Measurements from ENCODE around the gene WSCD1. TPM values are rescaled to one million over a fixed set of nuclear protein-coding genes. Genes with fewer than 3 reads are reported as not detected.

Gene WSCD1
- polyA plus RNA-seq (2013, experiment 1 of 2), result 19.9 TPM
- 19.9 TPM for polyA plus RNA-seq (2013, experiment 2 of 2)

GRCh38 chr17:6069539-6070429, at the start of gene WSCD1:
WSCD1 (plus strand) TSS chr17:6070379; CDS start chr17:6080659, 10,280 bp downstream.
- H3K27ac ChIP-seq (replicated peaks; ENCODE audit: low read length), result no peak within 1 kb of the TSS
- H2BK15ac ChIP-seq (ENCODE audit: low read length), result peak within 1 kb of the TSS; percentile 63
- H3K4me1 ChIP-seq (ENCODE audit: control insufficient read depth in 2 of 2, insufficient read depth in 1 of 2, low read depth in 1 of 2, low read length in 2 of 2), result peaks cover 12 to 19% of the 10 kb centered on the region in 2 donors
- H2BK120ac ChIP-seq (ENCODE audit: low read depth, low read length), result no peak within 1 kb of the TSS
- H4K8ac ChIP-seq (ENCODE audit: low read depth, low read length), result no peak within 1 kb of the TSS
- H2AK5ac ChIP-seq (ENCODE audit: low read depth, low read length), result peak within 1 kb of the TSS; percentile 81
- peaks cover 2 to 14% of the 10 kb centered on the region in 2 donors for H3K36me3 ChIP-seq (replicated peaks in 1 of 2; ENCODE audit: control insufficient read depth in 2 of 2, insufficient read depth in 2 of 2, low read length in 2 of 2)
- H3K14ac ChIP-seq (ENCODE audit: low read length), result no peak within 1 kb of the TSS
- H3K23ac ChIP-seq (ENCODE audit: low read depth, low read length, poor library complexity), result peak within 1 kb of the TSS; percentile 5
- no peak for DNase-seq (ENCODE audit: low spot score)
- H2BK5ac ChIP-seq (ENCODE audit: low read length), result no peak within 1 kb of the TSS
- peak within 1 kb of the TSS; percentile 81 for H3K4me2 ChIP-seq (ENCODE audit: insufficient read depth, low read length, poor library complexity, severe bottlenecking)
- no peaks in the 10 kb centered on the region for H3K79me1 ChIP-seq (ENCODE audit: low read depth, low read length)
- H4K91ac ChIP-seq (ENCODE audit: low read depth, low read length, poor library complexity), result no peak within 1 kb of the TSS
- no peak within 1 kb of the TSS for H3K4ac ChIP-seq (ENCODE audit: low read length)
- H2BK12ac ChIP-seq (ENCODE audit: low read length), result peak within 1 kb of the TSS; percentile 82
- H2AFZ ChIP-seq (ENCODE audit: low read length), result peak within 1 kb of the TSS; percentile 90
- peak within 1 kb of the TSS; percentile 84 for H3K9ac ChIP-seq (ENCODE audit: low read depth, low read length, poor library complexity)
- peak within 1 kb of the TSS; percentile 76 to 91 for H3K4me3 ChIP-seq (ENCODE audit: low read length in 2 of 2)
- WGBS, 2 donors (ENCODE audit: extremely low coverage in 2 of 2, insufficient read length in 2 of 2, insufficient replicate concordance in 1 of 2), result no CpG with 5 or more reads among the region's 71 CpGs
- H3K9me3 ChIP-seq (replicated peaks in 1 of 2; ENCODE audit: control insufficient read depth in 2 of 2, insufficient read depth in 1 of 2, low read depth in 1 of 2, low read length in 2 of 2), result no peaks in the 10 kb centered on the region
- H3K27me3 ChIP-seq (ENCODE audit: control insufficient read depth in 3 of 3, insufficient read depth in 3 of 3, low read depth in 1 of 3, low read length in 3 of 3), result peaks cover 0 to 19% (median 10%) of the 10 kb centered on the region in 3 experiments
- H3K18ac ChIP-seq (ENCODE audit: low read length), result peak within 1 kb of the TSS; percentile 93

- H3K14ac ChIP-seq (ENCODE audit: low read length), result no peak overlapping the region
- no peak overlapping the region for H4K8ac ChIP-seq (ENCODE audit: low read depth, low read length)
- H2BK5ac ChIP-seq (ENCODE audit: low read length), result no peak overlapping the region
- H3K27me3 ChIP-seq (ENCODE audit: control insufficient read depth in 3 of 3, insufficient read depth in 3 of 3, low read depth in 1 of 3, low read length in 3 of 3), result no peaks in the 10 kb centered on the region
- no peak overlapping the region for H3K9ac ChIP-seq (ENCODE audit: low read depth, low read length, poor library complexity)
- no peak for DNase-seq (ENCODE audit: low spot score)
- no peaks in the 10 kb centered on the region for H3K36me3 ChIP-seq (replicated peaks in 1 of 2; ENCODE audit: control insufficient read depth in 2 of 2, insufficient read depth in 2 of 2, low read length in 2 of 2)
- H3K4me1 ChIP-seq (ENCODE audit: control insufficient read depth in 2 of 2, insufficient read depth in 1 of 2, low read depth in 1 of 2, low read length in 2 of 2), result peaks cover 5 to 12% of the 10 kb centered on the region in 2 donors
- no peak overlapping the region for H2AK5ac ChIP-seq (ENCODE audit: low read depth, low read length)
- peaks cover 0 to 2% of the 10 kb centered on the region in 2 donors for H3K9me3 ChIP-seq (replicated peaks in 1 of 2; ENCODE audit: control insufficient read depth in 2 of 2, insufficient read depth in 1 of 2, low read depth in 1 of 2, low read length in 2 of 2)
- no peak overlapping the region for H2BK15ac ChIP-seq (ENCODE audit: low read length)
- H3K27ac ChIP-seq (replicated peaks; ENCODE audit: low read length), result no peak overlapping the region
- H3K23ac ChIP-seq (ENCODE audit: low read depth, low read length, poor library complexity), result no peak overlapping the region
- no peak overlapping the region for H3K4ac ChIP-seq (ENCODE audit: low read length)
- no peak overlapping the region for H3K4me2 ChIP-seq (ENCODE audit: insufficient read depth, low read length, poor library complexity, severe bottlenecking)
- H2BK120ac ChIP-seq (ENCODE audit: low read depth, low read length), result no peak overlapping the region
- no peak overlapping the region for H3K18ac ChIP-seq (ENCODE audit: low read length)
- WGBS, 2 donors (ENCODE audit: extremely low coverage in 2 of 2, insufficient read length in 2 of 2, insufficient replicate concordance in 1 of 2), result no CpG with 5 or more reads among the region's 5 CpGs
- H3K79me1 ChIP-seq (ENCODE audit: low read depth, low read length), result no peaks in the 10 kb centered on the region
- H2AFZ ChIP-seq (ENCODE audit: low read length), result no peak overlapping the region
- H2BK12ac ChIP-seq (ENCODE audit: low read length), result no peak overlapping the region
- H3K4me3 ChIP-seq (ENCODE audit: low read length in 2 of 2), result no peak overlapping the region
- H4K91ac ChIP-seq (ENCODE audit: low read depth, low read length, poor library complexity), result no peak overlapping the region
Observed at GRCh38 chr17:6021011-6021400, 49.2 kb upstream of the WSCD1 start.

- Histone ChIP-seq H3K14ac (ENCODE audit: low read length) (no peak overlapping the region), H3K9me3 (replicated peaks in 1 of 2; ENCODE audit: control insufficient read depth in 2 of 2, insufficient read depth in 1 of 2, low read depth in 1 of 2, low read length in 2 of 2) (peaks cover 0 to 2% of the 10 kb centered on the region in 2 donors), H3K36me3 (replicated peaks in 1 of 2; ENCODE audit: control insufficient read depth in 2 of 2, insufficient read depth in 2 of 2, low read length in 2 of 2) (no peaks in the 10 kb centered on the region), H2AK5ac (ENCODE audit: low read depth, low read length) (no peak overlapping the region), H4K91ac (ENCODE audit: low read depth, low read length, poor library complexity) (no peak overlapping the region), H3K23ac (ENCODE audit: low read depth, low read length, poor library complexity) (no peak overlapping the region), H3K27me3 (ENCODE audit: control insufficient read depth in 3 of 3, insufficient read depth in 3 of 3, low read depth in 1 of 3, low read length in 3 of 3) (no peaks in the 10 kb centered on the region), H3K79me1 (ENCODE audit: low read depth, low read length) (no peaks in the 10 kb centered on the region), H2AFZ (ENCODE audit: low read length) (no peak overlapping the region), H2BK5ac (ENCODE audit: low read length) (no peak overlapping the region), H4K8ac (ENCODE audit: low read depth, low read length) (no peak overlapping the region), H2BK15ac (ENCODE audit: low read length) (no peak overlapping the region), H3K4ac (ENCODE audit: low read length) (no peak overlapping the region), H3K27ac (replicated peaks; ENCODE audit: low read length) (no peak overlapping the region), H3K4me3 (ENCODE audit: low read length in 2 of 2) (no peak overlapping the region), H3K4me1 (ENCODE audit: control insufficient read depth in 2 of 2, insufficient read depth in 1 of 2, low read depth in 1 of 2, low read length in 2 of 2) (peaks cover 5 to 12% of the 10 kb centered on the region in 2 donors), H3K18ac (ENCODE audit: low read length) (no peak overlapping the region), H3K4me2 (ENCODE audit: insufficient read depth, low read length, poor library complexity, severe bottlenecking) (no peak overlapping the region), H2BK12ac (ENCODE audit: low read length) (no peak overlapping the region), H2BK120ac (ENCODE audit: low read depth, low read length) (no peak overlapping the region), H3K9ac (ENCODE audit: low read depth, low read length, poor library complexity) (no peak overlapping the region)
- WGBS, 2 donors (ENCODE audit: extremely low coverage in 2 of 2, insufficient read length in 2 of 2, insufficient replicate concordance in 1 of 2), result no CpG with 5 or more reads among the region's 9 CpGs
- DNase-seq (ENCODE audit: low spot score), result no peak
Observed at GRCh38 chr17:6021627-6022026, 48.6 kb upstream of the WSCD1 start.

GRCh38 chr17:6023036-6023831, 46.9 kb upstream of the WSCD1 start:
- Histone ChIP-seq H3K27me3 (ENCODE audit: control insufficient read depth in 3 of 3, insufficient read depth in 3 of 3, low read depth in 1 of 3, low read length in 3 of 3) (no peaks in the 10 kb centered on the region), H4K8ac (ENCODE audit: low read depth, low read length) (no peak overlapping the region), H2BK120ac (ENCODE audit: low read depth, low read length) (no peak overlapping the region), H3K9ac (ENCODE audit: low read depth, low read length, poor library complexity) (no peak overlapping the region), H3K9me3 (replicated peaks in 1 of 2; ENCODE audit: control insufficient read depth in 2 of 2, insufficient read depth in 1 of 2, low read depth in 1 of 2, low read length in 2 of 2) (peaks cover 0 to 2% of the 10 kb centered on the region in 2 donors), H3K4me1 (ENCODE audit: control insufficient read depth in 2 of 2, insufficient read depth in 1 of 2, low read depth in 1 of 2, low read length in 2 of 2) (peaks cover 5 to 12% of the 10 kb centered on the region in 2 donors), H2BK12ac (ENCODE audit: low read length) (no peak overlapping the region), H2BK15ac (ENCODE audit: low read length) (no peak overlapping the region), H3K23ac (ENCODE audit: low read depth, low read length, poor library complexity) (no peak overlapping the region), H3K79me1 (ENCODE audit: low read depth, low read length) (no peaks in the 10 kb centered on the region), H4K91ac (ENCODE audit: low read depth, low read length, poor library complexity) (no peak overlapping the region), H2AK5ac (ENCODE audit: low read depth, low read length) (no peak overlapping the region), H3K18ac (ENCODE audit: low read length) (no peak overlapping the region), H2AFZ (ENCODE audit: low read length) (no peak overlapping the region), H3K36me3 (replicated peaks in 1 of 2; ENCODE audit: control insufficient read depth in 2 of 2, insufficient read depth in 2 of 2, low read length in 2 of 2) (no peaks in the 10 kb centered on the region), H3K4ac (ENCODE audit: low read length) (no peak overlapping the region), H3K4me2 (ENCODE audit: insufficient read depth, low read length, poor library complexity, severe bottlenecking) (no peak overlapping the region), H3K4me3 (ENCODE audit: low read length in 2 of 2) (no peak overlapping the region), H3K27ac (replicated peaks; ENCODE audit: low read length) (no peak overlapping the region), H3K14ac (ENCODE audit: low read length) (no peak overlapping the region), H2BK5ac (ENCODE audit: low read length) (no peak overlapping the region)
- DNase-seq (ENCODE audit: low spot score), result no peak
- WGBS, 2 donors (ENCODE audit: extremely low coverage in 2 of 2, insufficient read length in 2 of 2, insufficient replicate concordance in 1 of 2), result no CpG with 5 or more reads among the region's 6 CpGs

Measured in neuronal stem cell (in vitro differentiated cells).